HG03196 (cell line): ENCODE results near the gene CPLX4.

ENCODE experiments used
- ATAC-seq: cut with Tn5 transposase; IDR thresholded peaks from one replicate; pipeline ENCODE4 v1.9.1; 2021; ENCODE audit not compliant: unreplicated experiment

The CPLX4 gene

GRCh38 chr18:59308248-59308937 lies 10.1 kb downstream of the CPLX4 start:
- ATAC-seq = peak; percentile 79

DNA sequence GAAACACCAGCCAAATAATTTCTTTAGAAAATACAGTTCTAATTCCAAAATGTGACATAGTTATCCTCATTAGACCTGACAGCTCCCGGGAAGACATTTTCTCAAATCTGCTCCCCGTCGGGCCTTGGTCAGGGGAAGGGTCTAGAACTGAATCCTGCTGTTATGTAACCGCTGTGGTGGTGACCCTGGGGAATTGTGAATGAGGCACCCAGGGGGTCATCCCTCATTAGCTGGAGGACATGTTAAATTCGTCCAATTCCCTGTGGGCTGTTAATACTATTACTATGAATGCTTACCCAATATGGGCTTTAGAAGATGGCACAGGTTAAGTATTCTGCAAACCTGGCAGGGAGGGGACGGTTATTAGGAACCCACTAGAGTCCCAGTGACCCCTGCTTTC lies 11.8 kb downstream of the CPLX4 start:
- ATAC-seq = no peak

- ATAC-seq = no peak
These were observed 13.2 kb downstream of the CPLX4 start for GRCh38 chr18:59305295-59305694.

DNA sequence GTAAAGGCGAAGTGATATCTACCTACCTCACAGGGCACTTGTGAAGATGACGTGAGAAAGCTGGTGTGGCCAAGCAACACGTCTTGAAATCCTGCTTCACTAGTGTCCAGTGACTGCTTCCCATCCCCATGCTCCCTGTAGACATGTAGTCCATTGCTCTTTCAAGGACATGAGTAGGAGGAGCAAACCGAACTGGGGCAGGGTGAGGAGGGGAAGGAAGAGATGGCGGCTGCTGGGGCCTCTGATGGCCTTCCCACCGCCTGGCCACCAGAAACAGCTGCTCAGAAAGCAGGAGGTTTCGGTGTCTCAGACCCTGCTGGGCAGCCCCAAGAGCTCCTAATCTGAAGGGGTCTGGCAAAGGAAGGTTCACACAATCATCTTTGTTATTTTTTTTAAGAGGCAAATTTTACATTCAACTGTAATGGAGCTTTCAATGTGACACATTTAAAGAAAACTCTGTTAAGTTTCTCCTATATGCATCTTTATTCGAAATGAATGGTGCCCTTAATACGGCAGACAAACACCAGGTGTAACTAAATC lies 14.7 kb downstream of the CPLX4 start:
- no peak for ATAC-seq

- no peak for ATAC-seq
These were observed 15.4 kb downstream of the CPLX4 start for GRCh38 chr18:59303006-59303405.

DNA sequence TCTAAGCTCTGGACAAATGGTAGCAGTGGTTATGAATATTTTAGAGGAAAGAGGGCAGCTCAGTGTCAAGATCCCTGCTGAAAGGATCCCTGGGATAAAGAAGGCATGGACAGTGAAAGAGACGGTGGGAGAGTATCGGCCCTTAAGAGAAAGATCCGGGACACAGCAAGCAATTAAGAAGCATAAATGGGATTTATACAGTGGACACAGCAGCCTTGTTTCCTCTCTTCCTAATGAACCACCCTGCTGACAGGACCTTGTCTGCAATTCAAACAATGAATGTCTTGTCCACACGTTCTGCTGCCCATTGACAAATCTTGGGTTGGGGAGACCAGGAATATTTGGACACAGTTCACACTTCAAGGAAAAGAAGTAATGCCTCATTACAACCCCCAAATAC lies 16.5 kb downstream of the CPLX4 start:
- no peak for ATAC-seq

DNA sequence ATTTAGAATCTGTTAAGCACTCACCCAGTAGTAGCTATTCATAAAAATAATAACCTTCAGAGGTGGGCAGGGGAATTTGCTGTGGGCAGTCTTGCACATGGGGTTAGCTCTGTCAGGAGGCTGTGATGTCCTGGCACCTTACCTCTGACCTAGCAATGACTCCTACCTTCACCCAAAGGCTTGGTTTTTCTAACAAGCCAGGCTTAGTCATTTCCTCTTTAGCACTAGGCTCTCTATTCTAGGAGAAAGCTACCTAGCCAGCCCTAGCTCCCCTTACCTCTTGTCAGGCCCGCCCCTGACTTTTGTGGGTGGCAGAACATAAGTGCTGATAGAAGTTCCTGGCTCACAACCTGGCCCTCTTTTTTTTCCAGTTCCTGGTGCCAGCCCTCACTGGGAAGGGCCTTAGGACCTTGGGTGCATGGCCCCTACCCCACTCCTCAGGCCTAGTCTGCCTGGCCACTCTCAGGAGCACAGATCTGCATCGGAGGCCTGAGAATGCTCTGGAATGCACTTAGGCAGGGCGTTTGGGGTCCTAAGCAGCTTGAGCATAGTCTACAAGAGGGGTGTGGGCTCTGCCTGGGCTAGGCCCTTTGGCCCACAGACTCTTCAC lies 17.7 kb downstream of the CPLX4 start:
- no peak for ATAC-seq

DNA sequence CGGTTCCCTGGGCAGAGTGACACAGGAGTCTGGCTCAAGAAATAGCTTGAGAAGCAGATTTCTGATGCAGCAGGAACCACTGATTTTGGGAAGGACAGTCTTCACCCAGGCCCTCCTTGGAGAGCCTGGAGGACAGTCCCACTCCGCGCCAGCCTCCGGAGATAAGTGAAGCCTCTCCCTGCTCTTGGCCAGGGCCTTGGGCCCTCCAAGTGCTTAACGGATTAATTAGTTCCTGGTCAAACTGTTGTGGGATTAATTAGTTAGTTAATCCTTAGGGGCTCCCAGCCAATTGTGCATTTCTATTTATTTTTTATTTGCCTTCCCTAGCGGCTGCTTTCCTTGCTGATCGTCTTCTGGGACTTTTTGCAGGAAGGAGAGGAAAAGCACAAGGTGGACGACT lies 19.6 kb downstream of the CPLX4 start:
- ATAC-seq = no peak

GRCh38 chr18:59293317-59293716 lies 25.1 kb downstream of the CPLX4 start:
- ATAC-seq = no peak

GRCh38 chr18:59286341-59286740 lies 32.1 kb downstream of the CPLX4 start:
- ATAC-seq = no peak

- no peak for ATAC-seq
These were observed 36.1 kb downstream of the CPLX4 start for GRCh38 chr18:59282341-59282740.

DNA sequence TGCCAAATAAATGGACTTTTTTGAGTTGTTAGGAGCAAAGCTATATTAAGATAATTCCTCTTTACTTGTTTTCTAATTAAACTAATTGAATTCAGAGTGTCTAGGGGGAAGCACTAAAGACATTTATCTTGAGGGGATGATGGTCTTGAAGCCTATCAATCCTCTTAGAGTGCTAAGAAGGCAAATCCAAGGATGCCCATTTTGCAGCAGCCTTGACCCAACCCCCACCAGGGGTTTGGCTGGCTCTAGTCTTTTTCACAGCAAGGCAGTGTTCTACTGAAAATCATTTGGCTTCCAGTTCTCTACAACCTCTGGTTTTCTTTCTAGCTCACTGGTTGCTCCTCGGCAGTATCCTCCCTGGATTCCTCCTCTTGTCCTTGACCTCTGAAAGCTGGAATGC lies 38.7 kb downstream of the CPLX4 start:
- ATAC-seq = no peak

- no peak for ATAC-seq
These were observed 39.3 kb downstream of the CPLX4 start for GRCh38 chr18:59279193-59279592.

GRCh38 chr18:59278793-59279192 lies 39.7 kb downstream of the CPLX4 start:
- no peak for ATAC-seq

DNA sequence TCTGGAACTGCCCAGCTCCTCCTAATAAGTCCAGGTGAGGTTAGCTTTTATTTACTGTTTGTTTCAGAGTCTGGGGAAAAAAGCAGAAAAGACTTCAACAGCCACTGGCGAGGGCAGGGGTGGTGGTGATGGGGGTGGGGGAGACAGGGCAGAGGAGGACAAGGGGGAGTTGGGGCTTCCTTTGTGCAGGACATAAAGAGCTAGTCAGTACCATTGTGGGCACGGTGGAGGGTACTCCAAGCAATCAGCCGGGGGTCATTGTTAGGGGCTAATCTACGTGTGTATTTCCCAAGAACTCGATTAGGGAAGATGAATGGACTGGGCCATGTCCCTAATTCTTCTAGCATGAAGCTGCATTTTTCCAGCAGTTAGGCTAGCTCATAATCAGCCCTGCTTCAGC lies 42.4 kb downstream of the CPLX4 start:
- no peak for ATAC-seq

- no peak for ATAC-seq
These were observed 43.0 kb downstream of the CPLX4 start for GRCh38 chr18:59275406-59275949.

GRCh38 chr18:59274533-59274928 lies 43.9 kb downstream of the CPLX4 start:
- ATAC-seq = no peak

DNA sequence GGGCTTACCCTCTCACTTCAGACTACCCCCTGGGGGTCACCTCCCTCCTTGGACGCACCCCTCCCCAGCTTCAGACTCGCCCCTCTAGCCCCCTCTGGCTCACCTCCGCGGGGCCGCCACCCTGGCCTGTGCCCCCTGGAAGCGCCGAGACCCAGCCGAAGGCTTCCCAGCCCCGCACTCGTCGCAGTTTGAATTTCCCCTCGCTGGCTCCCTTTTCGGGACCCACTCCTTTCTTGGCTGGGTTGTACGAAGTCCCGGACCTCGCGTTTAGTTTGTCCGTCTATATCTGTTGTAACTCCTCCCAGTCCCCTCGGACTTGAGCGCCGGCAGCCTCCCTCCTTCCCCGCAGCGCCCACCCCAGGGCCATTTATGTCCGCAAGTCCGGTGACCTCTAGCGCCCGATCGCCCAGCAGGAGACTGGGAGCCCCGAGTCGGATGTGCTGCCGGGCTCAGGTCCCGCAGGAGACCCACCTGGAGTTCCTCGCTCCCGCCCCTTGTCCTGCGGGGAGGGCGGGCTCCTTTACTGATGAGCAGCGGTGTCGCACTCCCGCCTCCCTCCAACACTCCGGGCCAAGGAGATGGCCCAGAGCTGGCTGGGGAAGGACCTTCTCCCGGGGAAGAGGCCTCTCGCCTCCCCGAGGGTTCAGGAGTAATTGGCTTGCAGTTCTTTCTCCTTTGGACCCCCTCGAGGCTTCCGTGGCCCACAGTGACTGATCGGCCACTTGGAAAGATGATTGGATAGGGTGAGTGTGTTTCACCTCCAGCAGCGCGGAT lies 44.5 kb downstream of the CPLX4 start:
- no peak for ATAC-seq

- ATAC-seq = no peak
These were observed 45.3 kb downstream of the CPLX4 start, which contains the start of gene RAX for GRCh38 chr18:59272891-59273758. RAX (minus strand) TSS chr18:59273454; CDS start chr18:59273206, 248 bp downstream.

- no peak for ATAC-seq
These were observed 46.1 kb downstream of the CPLX4 start for GRCh38 chr18:59272221-59272888.
